GM23248 (cell line): ENCODE data around the gene PRKAR2A.

Source experiments
- EZH2 ChIP-seq: fragments of 200-600 bp; sonication (generic); IDR thresholded peaks from 2 replicates; pipeline ENCODE4 v1.6.1; 2018; ENCODE audit warnings: antibody characterized with exemption, mild to moderate bottlenecking; ENCODE audit not compliant: insufficient read depth, poor library complexity, severe bottlenecking
- EZH2phosphoT487 ChIP-seq: fragments of 200-600 bp; sonication (generic); IDR thresholded peaks from 2 replicates; pipeline ENCODE4 v1.6.1; 2018; ENCODE audit warnings: antibody characterized with exemption, moderate library complexity, mild to moderate bottlenecking, low read depth; ENCODE audit not compliant: insufficient read depth

GRCh38 chr3:48776854-48777253 lies 70.8 kb downstream of the PRKAR2A start:
- TF ChIP-seq EZH2 (no peak), EZH2phosphoT487 (no peak)
